HG03095 (cell line): ENCODE measurements around the gene OR4F6.

ENCODE experiments used
- ATAC-seq: cut with Tn5 transposase; IDR thresholded peaks from one replicate; pipeline ENCODE4 v1.9.1; 2021; ENCODE audit warnings: moderate library complexity; ENCODE audit not compliant: unreplicated experiment

Gene OR4F6

GRCh38 chr15:101804375-101804774, 1.1 kb downstream of the OR4F6 start:
- no peak for ATAC-seq

GRCh38 chr15:101804941-101805340, 1.6 kb downstream of the OR4F6 start:
- no peak for ATAC-seq

- ATAC-seq = no peak
These were observed 2.5 kb downstream of the OR4F6 start for GRCh38 chr15:101805605-101806345.

GRCh38 chr15:101807345-101807945, 4.1 kb downstream of the OR4F6 start:
- ATAC-seq = no peak

GRCh38 chr15:101808201-101808600, 4.9 kb downstream of the OR4F6 start:
- no peak for ATAC-seq

GRCh38 chr15:101810456-101810855, 7.1 kb downstream of the OR4F6 start:
- ATAC-seq = no peak

- ATAC-seq = no peak
These were observed 7.6 kb downstream of the OR4F6 start for GRCh38 chr15:101810876-101811275.

GRCh38 chr15:101811902-101812301, 8.6 kb downstream of the OR4F6 start, which contains the start of gene OR4F15:
OR4F15 (plus strand) TSS chr15:101812202; CDS start chr15:101818187, 5,985 bp downstream.
- ATAC-seq = no peak

GRCh38 chr15:101813803-101814534, 10.7 kb downstream of the OR4F6 start:
- no peak for ATAC-seq

- ATAC-seq = no peak
These were observed 17.5 kb downstream of the OR4F6 start for GRCh38 chr15:101820781-101821180.

- ATAC-seq = no peak
These were observed 23.9 kb downstream of the OR4F6 start for GRCh38 chr15:101827257-101827656.

- no peak for ATAC-seq
These were observed 25.5 kb downstream of the OR4F6 start for GRCh38 chr15:101828774-101829173.

- no peak for ATAC-seq
These were observed 38.3 kb downstream of the OR4F6 start for GRCh38 chr15:101841656-101842055.

GRCh38 chr15:101844916-101845315, 41.6 kb downstream of the OR4F6 start:
- ATAC-seq = no peak

GRCh38 chr15:101852356-101852755, 49.0 kb downstream of the OR4F6 start:
- no peak for ATAC-seq
